GM21737 (cell line): Measurements from ENCODE around the gene XYLT1.
"Not testable (repeated sequence)": the region's sequence is repeated elsewhere in the genome, so short reads cannot be mapped to it uniquely, and the experiment has no call there.

ENCODE experiments used
- ATAC-seq: cut with Tn5 transposase; IDR thresholded peaks from one replicate; pipeline ENCODE4 v1.9.1; 2021; ENCODE audit warnings: mild to moderate bottlenecking, moderate library complexity; ENCODE audit not compliant: unreplicated experiment

The XYLT1 gene

DNA sequence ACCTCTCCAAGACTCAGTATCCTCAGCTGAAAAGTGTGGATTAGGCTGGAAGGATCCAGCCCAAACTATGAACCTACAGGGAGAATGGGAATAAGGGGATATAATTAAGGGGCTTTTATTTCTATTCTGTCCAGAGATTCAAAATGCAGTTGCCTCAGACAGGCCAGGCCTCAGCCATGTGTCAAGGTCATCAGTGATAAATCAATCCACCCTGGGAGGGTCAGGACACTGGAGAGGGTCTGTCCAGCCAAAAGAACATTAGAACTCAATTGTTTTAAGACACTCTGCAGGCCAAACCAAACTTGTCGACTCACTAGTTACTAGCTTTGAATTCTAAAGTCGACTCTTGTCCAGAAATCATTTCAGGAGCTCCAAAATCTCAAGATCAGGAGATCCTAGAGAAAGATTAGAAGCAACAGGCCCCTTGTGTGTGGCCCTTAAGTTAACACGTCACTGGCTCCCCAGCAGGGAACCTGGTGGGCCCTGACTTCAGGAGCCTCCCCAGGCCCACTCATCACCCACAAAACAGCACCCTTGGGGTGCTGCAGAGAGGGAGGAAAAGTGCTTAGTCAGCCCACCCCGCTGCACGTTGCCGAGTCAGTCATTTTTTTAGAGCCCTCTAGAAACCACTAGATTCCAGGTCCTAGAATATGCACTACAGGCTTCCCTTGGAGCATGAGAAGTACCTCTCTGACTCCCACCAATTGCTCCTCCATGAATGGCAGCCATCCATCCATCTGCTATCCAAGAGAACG, 156.8 kb downstream of the XYLT1 start:
- no peak for ATAC-seq

DNA sequence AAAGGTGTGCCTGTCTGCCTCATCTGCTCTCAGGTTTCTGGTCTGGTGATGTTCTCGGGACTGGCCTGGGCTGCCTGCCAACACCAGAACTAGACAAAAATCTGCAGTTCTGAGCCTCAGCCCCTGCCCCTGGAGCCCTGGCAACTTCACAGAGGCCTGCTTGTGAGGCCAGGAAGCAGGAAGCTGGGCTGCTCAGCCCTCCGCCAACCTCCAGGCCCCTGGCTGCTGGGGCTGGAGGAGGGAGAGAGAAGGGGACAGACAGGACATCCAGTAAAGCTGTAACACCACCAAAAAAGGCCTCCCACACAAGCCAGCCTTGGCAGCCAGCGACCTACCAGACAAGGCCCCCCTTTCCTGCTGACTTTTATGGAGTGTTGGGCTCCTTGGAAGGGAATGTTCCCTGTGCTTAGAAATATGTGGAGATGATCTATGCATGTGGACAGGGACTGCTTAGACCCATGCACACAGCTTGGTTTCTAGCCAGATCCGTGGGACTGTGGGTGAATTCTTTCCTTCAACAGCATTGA, 157.6 kb downstream of the XYLT1 start:
- no peak for ATAC-seq

DNA sequence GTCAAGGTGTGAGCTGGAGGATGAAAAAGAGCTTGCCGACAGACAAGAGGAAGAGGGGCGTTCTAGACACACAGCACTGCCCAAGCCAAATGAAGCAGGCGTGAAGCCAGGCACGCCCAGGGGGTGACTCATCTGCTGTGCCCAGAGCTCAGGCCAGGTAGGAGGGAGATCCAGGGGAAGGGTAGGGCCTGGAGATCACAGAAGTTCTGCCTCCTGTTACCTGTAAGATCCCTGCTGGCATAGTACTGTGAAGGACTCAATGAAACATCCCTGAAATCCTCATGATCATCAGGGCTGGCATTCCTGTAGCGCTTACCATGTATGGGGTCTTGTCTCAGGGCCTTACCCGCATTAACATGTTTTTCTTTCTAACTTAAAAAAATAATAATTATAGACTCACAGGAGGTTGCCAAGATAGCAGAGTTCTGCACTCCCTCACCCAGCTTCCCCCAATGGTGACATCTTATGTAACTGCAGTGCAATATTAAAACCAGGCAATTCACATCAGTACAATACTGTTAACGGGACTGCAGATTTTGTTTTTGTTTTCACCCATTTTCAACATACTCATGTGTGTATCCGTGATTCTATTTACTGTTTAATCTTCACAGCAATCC, 158.6 kb downstream of the XYLT1 start:
- ATAC-seq: no peak

DNA sequence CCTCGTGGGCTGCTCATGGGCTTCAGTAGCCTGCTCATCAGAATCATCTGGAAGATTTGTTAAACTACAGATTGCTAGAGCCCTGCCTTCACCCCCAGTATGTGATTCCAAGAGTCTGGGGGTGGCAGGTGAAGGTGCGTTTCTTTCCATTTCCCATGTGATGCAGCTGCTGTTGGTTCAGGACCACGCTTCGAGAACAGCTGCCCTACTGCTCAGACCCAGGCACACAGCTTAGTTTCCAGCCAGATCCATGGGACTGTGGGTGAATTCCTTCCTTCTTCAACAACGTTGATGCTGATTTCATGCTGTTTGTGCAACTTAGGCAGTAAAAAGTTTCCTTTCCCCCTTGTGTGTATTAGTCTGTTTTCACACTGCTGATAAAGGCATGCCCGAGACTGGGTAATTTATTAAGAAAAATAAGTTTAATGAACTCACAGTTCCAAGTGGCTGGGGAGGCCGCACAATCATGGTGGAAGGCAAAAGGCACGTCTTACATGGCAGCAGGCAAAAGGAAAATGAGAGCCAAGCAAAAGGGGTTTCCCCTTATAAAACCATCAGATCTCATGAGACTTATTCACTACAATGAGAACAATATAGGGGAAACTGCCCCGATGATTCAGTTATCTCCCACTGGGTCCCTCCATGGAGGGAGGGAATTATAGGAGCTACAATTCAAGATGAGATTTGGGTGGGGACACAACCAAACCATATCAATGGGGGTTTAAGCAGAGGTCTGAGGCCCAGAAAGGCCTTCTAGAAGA, 159.2 kb downstream of the XYLT1 start:
- ATAC-seq: no peak

DNA sequence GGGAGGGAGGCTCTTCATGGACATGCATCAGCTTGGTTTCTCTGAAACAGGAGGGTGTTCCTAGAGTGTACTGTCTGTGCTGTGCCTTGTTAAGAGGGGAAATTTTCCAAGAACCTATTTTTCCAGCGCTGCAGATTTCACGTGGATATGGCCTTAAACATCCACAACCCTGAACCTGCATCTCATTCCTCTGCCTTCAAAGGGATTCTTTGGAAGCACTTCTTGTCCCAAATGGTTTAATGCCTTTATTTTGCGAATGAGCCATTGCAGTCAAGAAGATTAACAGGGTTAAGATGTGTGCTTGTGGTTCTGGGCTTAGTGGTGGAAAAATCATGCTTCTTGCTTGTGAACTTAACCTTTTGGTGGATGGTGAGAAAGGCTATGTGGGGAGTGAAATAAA, 161.2 kb downstream of the XYLT1 start:
- no peak for ATAC-seq

DNA sequence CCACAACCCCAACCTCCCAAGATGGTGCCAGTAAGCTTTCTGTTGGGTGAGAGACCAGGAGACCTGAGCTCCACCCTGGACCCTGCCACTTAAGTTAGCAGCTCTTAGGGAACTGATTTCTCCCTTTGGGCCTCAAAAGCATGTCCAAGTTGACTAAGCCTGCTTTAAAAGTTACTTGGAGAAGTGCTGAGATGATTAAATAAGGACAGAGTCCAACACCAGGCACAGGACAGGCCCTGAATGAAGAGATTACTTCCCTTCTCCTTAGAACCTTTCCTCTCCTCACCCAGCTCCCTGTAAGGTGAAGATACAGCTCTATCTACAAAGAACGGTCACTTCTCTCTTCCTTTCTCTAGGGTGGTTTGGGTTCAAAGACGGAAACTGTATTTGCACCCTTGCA, 162.6 kb downstream of the XYLT1 start:
- ATAC-seq: no peak

DNA sequence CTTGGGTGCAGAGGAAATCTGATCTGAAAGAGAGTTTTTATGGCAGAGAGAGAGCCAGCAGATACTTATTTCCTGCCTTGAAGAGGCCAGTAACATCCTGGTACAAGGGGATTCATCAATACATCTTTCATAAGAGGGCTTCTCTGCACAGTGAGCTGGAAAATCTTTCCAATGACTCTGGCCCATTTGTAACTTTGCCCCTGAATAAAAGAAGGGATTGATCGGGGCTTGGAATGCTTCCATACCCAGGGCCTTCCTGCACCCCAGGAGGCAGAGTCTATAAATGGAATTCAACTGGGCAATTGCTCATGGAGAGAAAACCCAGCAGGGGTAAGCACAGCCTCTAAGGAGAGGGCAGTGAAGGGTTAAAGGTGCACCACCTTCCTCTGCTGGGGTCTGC, 163.3 kb downstream of the XYLT1 start:
- ATAC-seq: no peak

DNA sequence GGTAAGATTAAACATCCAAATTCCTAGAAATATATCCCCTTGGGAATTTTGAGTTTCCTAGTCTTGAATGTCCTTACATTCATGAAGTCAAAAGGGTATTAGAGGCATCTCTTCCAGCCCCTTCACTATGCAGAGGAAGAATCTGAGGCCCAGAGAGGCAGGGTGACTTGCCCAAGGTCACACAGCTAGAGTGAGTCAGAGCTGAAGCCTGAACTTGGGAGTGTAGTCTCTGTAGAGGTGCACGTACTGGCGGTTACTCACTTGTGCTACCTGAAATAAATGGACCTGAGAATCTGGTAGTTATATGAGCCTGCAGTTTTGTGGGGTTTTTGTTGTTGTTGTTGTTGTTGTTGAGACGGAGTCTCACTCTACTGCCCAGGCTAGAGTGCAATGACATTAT, 164.0 kb downstream of the XYLT1 start:
- no peak for ATAC-seq

DNA sequence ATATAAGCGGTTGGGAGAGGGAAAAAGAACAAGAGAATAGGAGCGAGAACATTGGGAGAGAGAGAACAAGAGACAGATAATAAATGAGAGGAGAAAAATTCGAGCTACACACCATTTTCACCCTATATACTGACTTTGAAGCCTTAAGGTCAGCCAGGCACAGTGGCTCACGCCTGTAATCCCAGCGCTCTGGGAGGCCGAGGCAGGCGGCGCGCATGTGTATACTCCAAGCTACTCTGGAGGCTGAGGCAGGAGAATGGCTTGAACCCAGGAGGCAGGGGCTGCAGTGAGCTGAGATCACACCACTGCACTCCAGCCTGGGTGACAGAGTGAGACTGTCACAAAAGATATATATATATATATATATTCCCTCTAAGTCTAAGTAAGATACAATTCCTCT, 164.5 kb downstream of the XYLT1 start:
- ATAC-seq: not testable (repeated sequence)

DNA sequence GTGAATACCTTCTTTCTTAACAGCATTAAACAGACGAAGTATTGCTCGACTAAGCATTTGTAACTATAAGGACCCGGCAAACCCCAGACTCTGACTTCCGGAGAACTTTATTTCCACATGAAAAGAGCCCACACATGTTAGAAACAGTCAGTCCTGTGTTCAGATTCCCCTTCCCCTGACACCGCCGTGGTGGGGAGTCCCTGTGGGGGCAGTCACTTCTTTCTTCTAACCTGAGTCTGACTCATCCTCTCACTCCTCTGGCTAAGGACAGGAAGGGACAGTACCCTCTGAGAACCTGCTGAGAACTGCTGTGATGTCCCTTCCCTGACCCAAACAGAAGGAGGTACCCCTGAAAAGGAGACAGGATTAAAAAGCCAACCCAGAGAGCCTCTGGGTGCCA, 165.1 kb downstream of the XYLT1 start:
- no peak for ATAC-seq

DNA sequence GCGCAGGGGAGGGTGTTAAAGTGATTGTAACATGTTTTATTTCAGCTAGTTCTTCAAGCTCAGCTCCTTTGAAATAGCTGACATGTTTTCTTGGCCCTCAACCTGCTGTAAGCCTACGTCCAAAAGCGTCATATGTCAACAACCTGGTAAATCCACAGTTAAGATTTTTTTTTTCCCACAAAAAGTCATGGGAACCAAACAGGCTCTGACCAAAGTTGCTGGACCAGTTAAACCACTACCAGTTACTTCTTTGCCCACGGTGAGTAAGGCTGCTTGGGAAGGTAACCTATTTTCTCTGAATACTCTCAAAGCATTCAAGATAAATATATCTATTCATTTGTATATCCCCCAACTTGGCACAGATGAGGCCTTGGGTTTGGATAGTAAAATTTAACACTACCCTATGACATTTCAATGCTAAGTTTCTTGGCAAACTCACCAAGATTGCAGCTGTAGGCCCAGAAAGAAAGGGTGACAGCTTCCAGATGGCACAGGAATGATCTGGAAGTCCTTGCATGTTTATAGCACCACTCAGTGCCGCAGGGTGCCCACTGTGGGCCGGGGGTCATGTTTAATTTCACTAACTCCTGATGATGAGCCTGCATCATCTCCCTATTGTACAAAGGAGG, 166.2 kb downstream of the XYLT1 start:
- ATAC-seq: no peak

DNA sequence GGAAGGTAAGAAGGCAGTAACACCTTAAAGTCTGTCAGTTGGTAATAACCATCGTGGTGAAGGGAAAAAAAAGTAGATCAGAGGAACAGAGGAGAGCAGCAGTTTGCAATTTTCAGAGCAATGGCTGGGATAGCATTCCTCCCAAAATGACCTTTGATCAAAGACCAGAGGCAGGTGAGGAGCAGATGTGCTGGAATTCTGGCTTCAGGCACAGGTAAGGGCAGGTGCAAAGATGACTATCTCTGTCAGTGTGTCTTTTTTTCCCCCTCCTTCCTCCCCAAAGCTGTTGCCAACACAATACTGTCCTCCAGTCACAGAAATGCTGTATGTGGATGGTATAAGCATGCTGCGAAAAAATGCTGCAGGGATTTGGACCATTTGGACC, 166.7 kb downstream of the XYLT1 start:
- no peak for ATAC-seq

DNA sequence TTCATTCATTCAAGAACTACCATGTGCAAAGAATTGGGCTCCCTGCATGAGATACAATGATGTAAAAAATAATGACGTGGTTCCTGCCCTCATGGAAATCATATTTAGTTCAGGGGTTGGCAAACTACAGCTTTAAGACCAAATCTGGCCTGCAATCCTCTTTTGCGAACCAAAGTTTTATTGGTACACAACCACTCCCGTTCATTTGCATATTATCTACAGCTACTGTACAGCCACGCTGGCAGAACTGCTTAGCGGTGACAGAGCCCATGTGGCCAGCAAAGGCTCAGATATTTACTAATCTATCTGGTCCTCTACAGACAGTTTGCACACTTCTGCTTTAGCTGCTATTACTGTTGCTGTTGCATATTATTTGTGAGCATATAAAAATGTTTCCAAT, 167.7 kb downstream of the XYLT1 start:
- no peak for ATAC-seq

DNA sequence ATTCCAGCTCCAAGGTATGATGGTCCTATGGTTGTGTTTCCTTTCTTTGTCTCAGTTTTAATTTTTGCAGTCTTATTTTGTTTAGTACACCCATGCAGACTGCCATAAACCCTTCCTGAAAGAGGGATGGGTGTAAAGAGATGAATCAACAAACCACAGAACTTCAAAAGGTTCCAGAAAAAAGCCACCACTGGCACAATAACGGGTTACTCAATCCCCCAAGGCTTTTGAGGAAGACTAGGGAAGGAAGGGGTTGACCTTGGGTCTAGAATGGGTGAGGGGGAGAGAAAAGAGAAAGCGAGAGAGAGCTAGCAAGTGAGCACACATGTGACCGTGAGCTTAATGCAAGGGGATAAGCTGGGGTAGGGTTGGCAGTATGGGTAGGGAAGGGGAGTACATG, 168.1 kb downstream of the XYLT1 start:
- no peak for ATAC-seq

DNA sequence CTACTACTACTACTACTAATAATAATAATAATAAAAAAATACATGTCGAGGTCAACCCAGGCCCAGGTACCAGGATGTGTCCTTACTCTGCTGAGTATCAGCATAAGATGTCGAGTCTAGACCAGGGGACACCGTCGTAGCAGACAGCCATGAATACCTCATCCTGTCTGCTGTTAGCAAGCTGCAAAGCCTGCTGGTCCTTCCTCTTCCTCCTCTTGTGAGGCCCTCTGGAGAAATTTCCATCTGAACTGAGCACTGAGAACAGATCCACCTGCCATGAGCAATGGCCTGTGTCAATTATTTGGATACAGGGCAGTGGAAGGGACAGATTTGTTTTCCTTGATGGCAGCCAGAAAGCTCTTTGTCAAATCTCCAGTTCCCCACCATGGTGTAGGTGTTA, 168.5 kb downstream of the XYLT1 start:
- peak; percentile 7 for ATAC-seq

DNA sequence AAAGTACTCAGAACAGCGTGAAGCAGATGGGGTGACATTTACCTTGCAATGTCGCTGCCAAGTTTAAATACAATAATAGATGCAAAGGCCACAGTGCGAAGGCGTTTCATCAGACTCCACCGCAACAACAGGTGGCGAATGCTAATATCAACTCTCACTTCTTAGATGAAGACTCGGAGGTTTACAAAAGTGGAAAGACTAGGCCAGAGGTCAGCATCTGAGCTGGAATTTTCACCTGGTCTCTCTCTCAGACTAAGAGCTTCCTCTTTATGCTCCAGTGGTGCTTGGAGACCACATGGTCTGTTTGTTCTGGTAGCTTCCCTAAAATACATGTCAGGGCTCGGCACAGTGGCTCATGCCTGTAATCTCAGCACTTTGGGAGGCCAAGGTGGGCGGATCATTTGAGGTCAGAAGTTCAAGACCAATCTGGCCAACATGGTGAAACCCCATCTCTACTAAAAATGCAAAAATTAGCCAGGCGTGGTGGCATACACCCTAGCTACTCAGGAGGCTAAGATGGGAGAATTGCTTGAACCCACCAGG, 169.1 kb downstream of the XYLT1 start:
- ATAC-seq: peak; percentile 81

DNA sequence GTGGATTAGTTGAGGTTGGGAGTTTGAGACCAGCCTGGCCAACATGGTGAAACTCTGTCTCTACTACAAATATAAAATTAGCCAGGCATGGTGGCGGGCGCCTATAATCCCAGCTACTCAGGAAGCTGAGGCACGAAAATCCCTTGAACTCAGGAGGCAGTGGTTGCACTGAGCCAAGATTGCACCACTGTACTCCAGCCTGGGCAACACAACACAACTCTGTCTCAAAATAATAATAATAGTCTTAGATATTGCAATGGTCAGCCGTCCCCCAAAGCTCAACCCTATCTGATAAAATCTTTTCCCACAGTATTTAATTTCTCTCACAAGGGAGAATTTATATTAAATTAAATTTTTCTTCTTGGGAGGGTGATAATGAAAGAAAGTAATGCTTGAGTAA, 169.6 kb downstream of the XYLT1 start:
- no peak for ATAC-seq

DNA sequence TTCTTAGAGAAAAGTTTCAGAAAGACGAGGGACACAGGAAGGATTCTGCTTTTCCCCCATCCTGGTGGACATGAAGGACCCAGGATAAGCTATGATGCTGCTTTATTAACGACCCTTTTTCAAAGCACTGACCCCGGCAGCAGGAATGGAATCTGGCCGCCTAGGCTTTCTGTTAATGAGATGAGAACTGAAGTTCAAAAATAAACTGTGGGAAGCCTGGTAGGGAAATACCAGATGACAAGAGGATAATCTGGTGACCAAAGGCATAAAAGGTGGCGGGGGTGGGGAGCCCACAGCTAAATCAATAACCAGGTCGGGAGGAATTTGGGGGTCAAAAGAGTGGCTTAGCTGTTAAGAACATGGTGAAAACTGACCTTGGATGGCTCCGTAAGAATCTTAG, 171.0 kb downstream of the XYLT1 start:
- ATAC-seq: no peak

DNA sequence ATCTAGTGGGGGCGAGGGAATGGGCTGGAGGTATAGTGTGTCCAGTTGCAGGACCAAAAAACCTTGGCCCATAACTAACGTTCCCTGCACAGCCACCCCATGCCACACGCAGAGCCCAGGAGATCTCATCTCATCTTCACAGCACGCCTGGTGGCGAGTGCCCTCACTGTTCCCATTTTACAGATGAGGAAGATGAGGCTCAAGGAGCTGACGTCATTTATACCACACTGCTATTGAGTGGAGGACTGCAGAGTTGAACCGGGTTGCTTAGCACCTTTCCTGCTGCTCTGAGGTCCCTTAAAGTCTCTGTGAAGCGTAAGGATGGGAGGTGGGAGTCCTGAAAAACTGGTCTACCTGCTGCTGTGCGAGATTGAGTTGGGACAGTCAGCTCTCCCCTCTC, 172.5 kb downstream of the XYLT1 start:
- no peak for ATAC-seq

DNA sequence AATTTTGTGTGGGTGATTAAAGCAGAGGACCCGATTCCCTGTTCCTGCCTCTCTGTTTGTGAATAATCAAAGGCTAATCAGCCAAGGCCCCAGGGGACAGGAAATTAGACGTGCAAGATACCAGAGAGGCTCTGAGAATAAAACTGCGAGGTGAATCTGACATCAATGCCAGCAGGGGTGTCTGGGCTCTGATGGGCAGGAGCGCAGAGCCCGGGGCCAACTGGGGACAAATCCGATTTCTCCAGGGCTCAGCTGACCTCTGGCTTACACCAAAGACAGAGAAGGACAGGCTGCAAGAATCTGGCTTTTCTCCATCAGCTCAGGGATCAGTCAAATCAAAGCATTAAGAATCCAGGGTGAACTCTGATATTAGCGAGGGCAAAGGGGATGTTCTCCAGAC, 174.3 kb downstream of the XYLT1 start:
- ATAC-seq: no peak

DNA sequence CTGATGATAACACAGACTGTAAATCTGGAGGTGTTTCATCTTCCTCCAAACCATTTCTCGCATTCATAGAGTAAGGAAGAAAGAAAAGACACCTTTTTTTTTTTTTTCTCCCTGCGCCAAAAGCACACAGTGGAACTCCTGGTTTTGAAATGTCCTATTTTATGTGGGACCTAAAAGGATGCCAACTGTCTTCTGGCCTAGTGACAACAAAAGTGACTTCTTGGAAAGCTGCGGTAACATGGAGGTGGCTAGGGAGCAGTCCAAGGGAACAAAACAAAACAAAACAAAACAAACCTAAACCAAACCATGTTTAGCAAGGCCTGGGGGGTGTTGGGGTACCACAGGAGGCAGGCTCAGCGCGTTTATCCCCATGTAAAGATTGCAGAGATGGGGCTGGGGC, 174.8 kb downstream of the XYLT1 start:
- no peak for ATAC-seq
